IMR-90 (cell line): Measurements from ENCODE around the gene DOCK10.

Experiments used
- BHLHE40 ChIP-seq: fragments of 150-350 bp; IDR thresholded peaks from 2 replicates; pipeline ENCODE4 v1.6.1; 2016; ENCODE audit warnings: mild to moderate bottlenecking, low read depth, low read length
- POLR2A ChIP-seq: IDR thresholded peaks from 2 replicates; pipeline ENCODE4 v1.6.1; 2012; ENCODE audit warnings: mild to moderate bottlenecking, low read depth, low read length
- RAD21 ChIP-seq: IDR thresholded peaks from 2 replicates; pipeline ENCODE4 v1.6.1; 2012; ENCODE audit warnings: low read length, improper control_type of control experiment
- TF ChIP-seq, protein P1 (sequence below): conservative IDR thresholded peaks from 2 replicates; pipeline ENCODE4 v1.5.1; 2012; ENCODE audit warnings: mild to moderate bottlenecking, low read depth, low read length, improper control_type of control experiment
- TF ChIP-seq, protein P2 (sequence below): fragments of 150-350 bp; IDR thresholded peaks from 2 replicates; pipeline ENCODE4 v1.6.1; 2017; ENCODE audit warnings: mild to moderate bottlenecking, antibody characterized with exemption, low read length, low read depth

DNA sequence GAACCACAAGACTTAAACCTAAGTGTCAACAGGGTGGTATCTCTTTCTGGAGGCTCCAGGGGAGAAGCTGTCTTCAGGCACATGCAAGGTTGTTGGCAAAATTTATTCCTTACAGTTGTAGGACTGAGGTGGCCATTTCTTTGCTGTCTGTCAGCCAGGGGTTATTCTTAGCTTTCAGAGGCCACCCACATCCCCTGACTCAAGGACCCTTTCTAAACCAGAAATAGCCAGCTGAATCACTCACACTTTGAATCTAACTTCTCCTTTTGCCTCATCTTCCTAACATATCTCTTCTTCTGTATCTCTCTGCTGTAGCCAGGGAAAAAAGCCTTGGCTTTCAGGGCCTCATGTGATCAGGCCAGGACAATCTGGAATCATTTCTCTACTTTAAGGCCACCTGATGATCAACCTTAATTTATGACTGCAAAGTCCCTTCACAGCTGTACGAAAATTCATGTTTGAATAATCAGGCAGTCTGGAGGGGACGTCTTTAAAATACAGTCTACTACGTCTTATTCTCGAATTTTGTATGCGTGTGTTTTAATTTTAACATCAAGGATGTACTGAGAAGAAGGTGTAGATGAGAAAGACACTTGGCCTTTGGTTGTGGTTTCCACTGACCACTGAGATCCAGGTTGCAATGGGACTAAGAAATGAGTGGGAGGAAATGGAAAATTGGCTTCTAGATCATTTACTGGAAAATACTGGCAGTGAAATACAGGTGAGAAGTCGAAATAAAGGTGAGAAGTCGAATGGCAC, 90.4 kb downstream of the DOCK10 start:
- TF ChIP-seq, protein P1, sequence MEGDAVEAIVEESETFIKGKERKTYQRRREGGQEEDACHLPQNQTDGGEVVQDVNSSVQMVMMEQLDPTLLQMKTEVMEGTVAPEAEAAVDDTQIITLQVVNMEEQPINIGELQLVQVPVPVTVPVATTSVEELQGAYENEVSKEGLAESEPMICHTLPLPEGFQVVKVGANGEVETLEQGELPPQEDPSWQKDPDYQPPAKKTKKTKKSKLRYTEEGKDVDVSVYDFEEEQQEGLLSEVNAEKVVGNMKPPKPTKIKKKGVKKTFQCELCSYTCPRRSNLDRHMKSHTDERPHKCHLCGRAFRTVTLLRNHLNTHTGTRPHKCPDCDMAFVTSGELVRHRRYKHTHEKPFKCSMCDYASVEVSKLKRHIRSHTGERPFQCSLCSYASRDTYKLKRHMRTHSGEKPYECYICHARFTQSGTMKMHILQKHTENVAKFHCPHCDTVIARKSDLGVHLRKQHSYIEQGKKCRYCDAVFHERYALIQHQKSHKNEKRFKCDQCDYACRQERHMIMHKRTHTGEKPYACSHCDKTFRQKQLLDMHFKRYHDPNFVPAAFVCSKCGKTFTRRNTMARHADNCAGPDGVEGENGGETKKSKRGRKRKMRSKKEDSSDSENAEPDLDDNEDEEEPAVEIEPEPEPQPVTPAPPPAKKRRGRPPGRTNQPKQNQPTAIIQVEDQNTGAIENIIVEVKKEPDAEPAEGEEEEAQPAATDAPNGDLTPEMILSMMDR, result no peak
- TF ChIP-seq RAD21, result no peak
- TF ChIP-seq, protein P2, sequence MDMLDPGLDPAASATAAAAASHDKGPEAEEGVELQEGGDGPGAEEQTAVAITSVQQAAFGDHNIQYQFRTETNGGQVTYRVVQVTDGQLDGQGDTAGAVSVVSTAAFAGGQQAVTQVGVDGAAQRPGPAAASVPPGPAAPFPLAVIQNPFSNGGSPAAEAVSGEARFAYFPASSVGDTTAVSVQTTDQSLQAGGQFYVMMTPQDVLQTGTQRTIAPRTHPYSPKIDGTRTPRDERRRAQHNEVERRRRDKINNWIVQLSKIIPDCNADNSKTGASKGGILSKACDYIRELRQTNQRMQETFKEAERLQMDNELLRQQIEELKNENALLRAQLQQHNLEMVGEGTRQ, result no peak
- no peak for TF ChIP-seq POLR2A
- no peak for TF ChIP-seq BHLHE40
